GM18909 (cell line): Measurements from ENCODE around the gene WDR45B.

Experiments used
- ATAC-seq: cut with Tn5 transposase; IDR thresholded peaks from one replicate; pipeline ENCODE4 v1.9.1; 2021; ENCODE audit warnings: mild to moderate bottlenecking; ENCODE audit not compliant: unreplicated experiment, poor library complexity

Gene WDR45B

GRCh38 chr17:82602986-82603710, 45.1 kb downstream of the WDR45B start:
- no peak for ATAC-seq

- no peak for ATAC-seq
Observed at GRCh38 chr17:82602487-82602886, 45.8 kb downstream of the WDR45B start.

GRCh38 chr17:82601447-82602000, 46.7 kb downstream of the WDR45B start:
- no peak for ATAC-seq

- ATAC-seq, result no peak
Observed at GRCh38 chr17:82600731-82601446, 47.4 kb downstream of the WDR45B start.

- no peak for ATAC-seq
Observed at GRCh38 chr17:82599674-82600661, 48.3 kb downstream of the WDR45B start.

GRCh38 chr17:82598256-82599119, 49.8 kb downstream of the WDR45B start:
- no peak for ATAC-seq

GRCh38 chr17:82596837-82597672, 51.2 kb downstream of the WDR45B start:
- ATAC-seq, result no peak

- no peak for ATAC-seq
Observed at GRCh38 chr17:82596296-82596695, 51.9 kb downstream of the WDR45B start.

GRCh38 chr17:82595893-82596292, 52.4 kb downstream of the WDR45B start:
- ATAC-seq, result no peak

- no peak for ATAC-seq
Observed at GRCh38 chr17:82594571-82594970, 53.7 kb downstream of the WDR45B start.

GRCh38 chr17:82593590-82594087, 54.6 kb downstream of the WDR45B start:
- ATAC-seq, result no peak

- ATAC-seq, result no peak
Observed at GRCh38 chr17:82592767-82593589, 55.3 kb downstream of the WDR45B start.

GRCh38 chr17:82592289-82592766, 55.9 kb downstream of the WDR45B start:
- no peak for ATAC-seq

- no peak for ATAC-seq
Observed at GRCh38 chr17:82590881-82591539, 57.2 kb downstream of the WDR45B start.

GRCh38 chr17:82590216-82590615, 58.0 kb downstream of the WDR45B start:
- ATAC-seq, result no peak

- no peak for ATAC-seq
Observed at GRCh38 chr17:82589851-82590180, 58.4 kb downstream of the WDR45B start.
